ENCODE measurements around the gene ITGAX. TPM values are rescaled to one million over a fixed set of nuclear protein-coding genes. Genes with fewer than 3 reads are reported as not detected.

Gene ITGAX
- total RNA-seq, 1 donor from 2014 or later = not detected

GRCh38 chr16:31325171-31325570 is 29.8 kb upstream of the ITGAX start:
- no peak overlapping the region for H3K4me3 Mint-ChIP-seq (ENCODE audit: unreplicated experiment)
- no peaks in the 10 kb centered on the region for H3K4me1 Mint-ChIP-seq (ENCODE audit: low read depth)
- DNase-seq (ENCODE audit: low spot score) = no peak
- H3K9me3 Mint-ChIP-seq (ENCODE audit: low read depth) = peaks cover 17% of the 10 kb centered on the region
- TF ChIP-seq CTCF (IDR thresholded peaks at IDR 0.05) = no peak
- H3K27ac Mint-ChIP-seq (ENCODE audit: unreplicated experiment) = no peak overlapping the region
- H3K36me3 Mint-ChIP-seq (ENCODE audit: low read depth) = peaks cover 3% of the 10 kb centered on the region
- peaks cover 13% of the 10 kb centered on the region for H3K27me3 Mint-ChIP-seq (ENCODE audit: low read depth)

- DNase-seq (ENCODE audit: low spot score) = no peak
- H3K27ac Mint-ChIP-seq (ENCODE audit: unreplicated experiment) = no peak overlapping the region
- no peak for TF ChIP-seq CTCF (IDR thresholded peaks at IDR 0.05)
- no peak overlapping the region for H3K4me3 Mint-ChIP-seq (ENCODE audit: unreplicated experiment)
- H3K36me3 Mint-ChIP-seq (ENCODE audit: low read depth) = peaks cover 2% of the 10 kb centered on the region
- peaks cover 30% of the 10 kb centered on the region for H3K27me3 Mint-ChIP-seq (ENCODE audit: low read depth)
- H3K4me1 Mint-ChIP-seq (ENCODE audit: low read depth) = peaks cover 3% of the 10 kb centered on the region
- peaks cover 3% of the 10 kb centered on the region for H3K9me3 Mint-ChIP-seq (ENCODE audit: low read depth)
Measured at GRCh38 chr16:31327646-31328225, 27.2 kb upstream of the ITGAX start.

GRCh38 chr16:31328322-31329052 is 26.5 kb upstream of the ITGAX start:
- no peaks in the 10 kb centered on the region for H3K36me3 Mint-ChIP-seq (ENCODE audit: low read depth)
- DNase-seq (ENCODE audit: low spot score) = no peak
- H3K4me3 Mint-ChIP-seq (ENCODE audit: unreplicated experiment) = no peak overlapping the region
- H3K27ac Mint-ChIP-seq (ENCODE audit: unreplicated experiment) = no peak overlapping the region
- H3K27me3 Mint-ChIP-seq (ENCODE audit: low read depth) = peaks cover 28% of the 10 kb centered on the region
- TF ChIP-seq CTCF (IDR thresholded peaks at IDR 0.05) = no peak
- no peaks in the 10 kb centered on the region for H3K9me3 Mint-ChIP-seq (ENCODE audit: low read depth)
- H3K4me1 Mint-ChIP-seq (ENCODE audit: low read depth) = peaks cover 3% of the 10 kb centered on the region

- no peaks in the 10 kb centered on the region for H3K9me3 Mint-ChIP-seq (ENCODE audit: low read depth)
- H3K27me3 Mint-ChIP-seq (ENCODE audit: low read depth) = peaks cover 30% of the 10 kb centered on the region
- peaks cover 3% of the 10 kb centered on the region for H3K4me1 Mint-ChIP-seq (ENCODE audit: low read depth)
- no peak for DNase-seq (ENCODE audit: low spot score)
- no peaks in the 10 kb centered on the region for H3K36me3 Mint-ChIP-seq (ENCODE audit: low read depth)
- H3K27ac Mint-ChIP-seq (ENCODE audit: unreplicated experiment) = no peak overlapping the region
- no peak for TF ChIP-seq CTCF (IDR thresholded peaks at IDR 0.05)
- H3K4me3 Mint-ChIP-seq (ENCODE audit: unreplicated experiment) = no peak overlapping the region
Measured at GRCh38 chr16:31329671-31330552, 25.1 kb upstream of the ITGAX start.

GRCh38 chr16:31330553-31330890 is 24.5 kb upstream of the ITGAX start:
- H3K4me1 Mint-ChIP-seq (ENCODE audit: low read depth) = peaks cover 3% of the 10 kb centered on the region
- H3K4me3 Mint-ChIP-seq (ENCODE audit: unreplicated experiment) = no peak overlapping the region
- DNase-seq (ENCODE audit: low spot score) = no peak
- H3K27me3 Mint-ChIP-seq (ENCODE audit: low read depth) = peaks cover 36% of the 10 kb centered on the region
- H3K36me3 Mint-ChIP-seq (ENCODE audit: low read depth) = no peaks in the 10 kb centered on the region
- no peak overlapping the region for H3K27ac Mint-ChIP-seq (ENCODE audit: unreplicated experiment)
- no peak for TF ChIP-seq CTCF (IDR thresholded peaks at IDR 0.05)
- no peaks in the 10 kb centered on the region for H3K9me3 Mint-ChIP-seq (ENCODE audit: low read depth)
